Kidney (tissue), 14 donors: Measurements from ENCODE around the gene SCN2A. TPM values are rescaled to one million over a fixed set of nuclear protein-coding genes. Genes with fewer than 3 reads are reported as not detected.

Experiments
- DNase-seq, 5 donors: peaks; one replicate each; pipeline ENCODE4 v3.0.0-alpha.2; 2013 to 2020
- FAIRE-seq: peaks from 2 replicates; lab custom pipeline; 2012; peaks lifted over from hg19 to GRCh38; lab: Jason Lieb, UNC
- H3K27ac ChIP-seq, 2 donors: one replicate each; pipeline ENCODE4 v1.7.0; 2013; ENCODE audit warnings: low read depth in 2 of 2, low read length in 2 of 2, inconsistent platforms in 1 of 2
- H3K27me3 ChIP-seq: one replicate; pipeline ENCODE4 v1.7.1; 2013; ENCODE audit warnings: low read length, inconsistent platforms; ENCODE audit not compliant: control insufficient read depth, insufficient read depth
- H3K36me3 ChIP-seq, 3 donors: one replicate each; pipeline versions ENCODE4 v1.7.0 to v1.7.1; 2013; ENCODE audit warnings: low read length in 3 of 3, control low read depth in 1 of 3, inconsistent platforms in 1 of 3; ENCODE audit not compliant: insufficient read depth in 3 of 3, control insufficient read depth in 2 of 3
- H3K4me1 ChIP-seq, 3 donors: one replicate each; pipeline versions ENCODE4 v1.7.0 to v1.7.1; 2013; ENCODE audit warnings: low read length in 3 of 3, inconsistent platforms in 1 of 3, low read depth in 1 of 3; ENCODE audit not compliant: control insufficient read depth in 2 of 3, insufficient read depth in 2 of 3
- H3K4me3 ChIP-seq, 3 donors: one replicate each; pipeline versions ENCODE4 v1.7.0 to v1.8.1; 2013; ENCODE audit warnings: low read length in 3 of 3, control low read depth in 1 of 3, inconsistent platforms in 1 of 3
- H3K9ac ChIP-seq, 3 donors: one replicate each; pipeline versions ENCODE4 v1.7.0 to v1.7.1; 2013; ENCODE audit warnings: low read length in 3 of 3, control low read depth in 1 of 3, inconsistent platforms in 1 of 3
- H3K9me3 ChIP-seq, 3 donors: one replicate each; pipeline versions ENCODE4 v1.7.0 to v1.7.1; 2013; ENCODE audit warnings: low read length in 3 of 3, control low read depth in 1 of 3, inconsistent platforms in 1 of 3; ENCODE audit not compliant: control insufficient read depth in 2 of 3, insufficient read depth in 1 of 3
- CTCF ChIP-seq: IDR thresholded peaks from 3 replicates; pipeline ENCODE4 v1.5.1; 2012; ENCODE audit warnings: mild to moderate bottlenecking, moderate library complexity, borderline replicate concordance; ENCODE audit not compliant: insufficient read depth; ENCODE audit errors: extremely low read depth
- intact Hi-C: fragments of 100-400 bp; cut with DNase I; formaldehyde crosslinking; loops from one replicate; pipeline ENCODE4 v1.11.1; 2022
- polyA plus RNA-seq: library from polyadenylated mRNA; stranded (reverse); fragments of 350-450 nt; fragmentation: Illumina TruSeq; extraction: RNeasy Lipid Tissue Mini Kit (QIAGEN cat#74804); gene quantifications from one replicate; pipeline ENCODE4 v1.2.3, GENCODE V29; 2014; ENCODE audit warnings: low read depth, low replicate concordance; ENCODE audit not compliant: insufficient read depth
- total RNA-seq: library from RNA; stranded (reverse); fragmentation: NEBNext Ultra II Directional; extraction: Animal tissue kit (Norgen Biotek cat#: 25700); gene quantifications from one replicate; pipeline ENCODE4 v1.2.1, GENCODE V29; 2021
- donor health status: control.
- donor health status: control.
- donor health status: control.
- donor health status: control.
- donor health status: control.
- donor health status: DM: yes; HTN: yes; CAD: no.
- donor health status: Normal renal cell carcinoma (clear cell type).

SCN2A gene
- total and polyA plus RNA-seq, 2 donors from 2014 or later: 2.7 to 9.9 TPM

DNA sequence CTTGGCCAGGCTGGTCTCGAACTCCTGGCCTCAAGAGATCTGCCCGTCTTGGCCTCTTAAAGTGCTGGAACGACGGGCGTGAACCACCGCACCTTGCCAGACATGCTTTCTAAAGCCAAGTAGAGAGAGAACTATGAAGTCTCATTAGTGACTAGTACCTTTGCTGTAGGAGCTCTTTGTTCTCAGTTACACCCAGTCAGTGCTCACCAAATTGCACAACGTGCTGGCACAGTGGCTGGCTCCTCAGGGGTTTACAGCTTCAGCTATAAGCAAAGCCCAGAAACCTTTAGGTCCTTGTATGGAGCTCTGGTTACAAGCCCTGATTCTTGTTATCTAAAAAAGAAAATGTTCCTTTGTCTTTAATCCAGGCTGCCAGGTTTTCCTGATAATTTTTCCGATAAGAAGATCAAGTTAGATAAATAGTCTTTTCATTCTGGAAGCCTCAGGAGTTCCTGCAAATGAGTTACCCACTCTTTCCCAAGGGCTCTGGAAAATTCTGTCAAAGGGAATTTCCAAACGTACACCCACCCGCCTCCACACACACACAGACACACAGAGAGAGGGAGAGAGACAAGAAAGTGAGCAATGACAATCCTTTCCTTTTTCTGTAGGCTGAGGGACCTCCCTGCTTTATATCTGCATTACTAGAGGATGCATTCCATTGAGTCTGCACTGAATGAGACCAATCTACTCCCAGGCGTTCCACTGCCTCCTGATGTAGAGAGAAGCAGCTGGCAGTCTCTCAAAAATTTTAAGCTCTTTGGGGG, 130.1 kb downstream of the SCN2A start:
- intact Hi-C loops: no loop called here
- Histone ChIP-seq H3K4me1 (no peaks in the 10 kb centered on the region), H3K27me3 (no peaks in the 10 kb centered on the region), H3K36me3 (no peaks in the 10 kb centered on the region), H3K4me3 (no peak overlapping the region), H3K27ac (no peak overlapping the region), H3K9me3 (no peaks in the 10 kb centered on the region), H3K9ac (no peak overlapping the region)
- FAIRE-seq (no peak), DNase-seq (no peak)
- no peak for TF ChIP-seq CTCF

GRCh38 chr2:165369898-165370296, 130.7 kb downstream of the SCN2A start:
- TF ChIP-seq CTCF: no peak
- H3K4me3 ChIP-seq: no peak overlapping the region
- no peaks in the 10 kb centered on the region for H3K36me3 ChIP-seq
- DNase-seq (no peak), FAIRE-seq (no peak)
- H3K27ac ChIP-seq: no peak overlapping the region
- no peaks in the 10 kb centered on the region for H3K4me1 ChIP-seq
- H3K27me3 ChIP-seq: no peaks in the 10 kb centered on the region
- H3K9me3 ChIP-seq: no peaks in the 10 kb centered on the region
- H3K9ac ChIP-seq: no peak overlapping the region
- intact Hi-C loops: no loop called here

GRCh38 chr2:165371356-165371755, 132.1 kb downstream of the SCN2A start:
- intact Hi-C loops: no loop called here
- FAIRE-seq: no peak

More at GRCh38 chr2:165371356-165371755, 132.1 kb downstream of the SCN2A start:
- Histone ChIP-seq H3K27ac (no peak overlapping the region), H3K9me3 (no peaks in the 10 kb centered on the region), H3K9ac (no peak overlapping the region), H3K27me3 (no peaks in the 10 kb centered on the region), H3K4me3 (no peak overlapping the region), H3K36me3 (no peaks in the 10 kb centered on the region), H3K4me1 (no peaks in the 10 kb centered on the region)
- DNase-seq: no peak
- no peak for TF ChIP-seq CTCF
